Measurements from ENCODE around the gene STXBP1. TPM values are rescaled to one million over a fixed set of nuclear protein-coding genes. Genes with fewer than 3 reads are reported as not detected.

Gene STXBP1
- total and polyA plus RNA-seq, 2 of the 13 experiments (the other 11 are each of a cell fraction or from before 2014, with no cell fraction given) = 2.9 TPM

DNA sequence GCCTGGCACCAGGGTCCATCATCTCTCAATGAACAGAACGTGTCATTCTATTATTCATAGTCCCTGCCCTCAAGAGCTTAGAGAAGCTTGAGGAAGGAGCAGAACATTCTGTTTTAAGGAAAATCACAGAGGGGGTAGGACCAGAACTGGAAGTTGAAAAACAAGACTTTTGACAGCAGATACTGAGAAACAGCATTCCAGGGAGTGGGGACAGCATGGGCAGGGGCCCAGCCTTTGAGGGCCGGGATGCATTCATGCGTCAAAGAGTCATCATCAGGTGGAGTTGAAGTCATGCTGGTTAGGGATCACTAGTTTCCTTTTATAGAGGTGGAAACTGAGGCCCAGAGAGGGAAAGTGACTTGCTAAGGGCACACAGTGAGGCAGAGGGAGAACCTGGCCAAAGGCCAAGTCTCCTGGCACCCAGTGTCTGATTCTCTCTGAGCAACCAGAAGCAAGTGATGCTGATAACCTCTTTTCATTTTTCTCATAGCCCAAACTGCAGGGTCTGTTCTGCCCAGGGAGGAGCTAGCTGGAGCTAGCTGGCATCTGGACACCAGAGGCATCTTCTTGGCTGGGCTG, 41.5 kb upstream of the STXBP1 start:
- BruUV-seq (replicated peaks) = no TSS peak
- ChIA-PET POLR2A (interaction anchor here (0.9 to 1.6 kb wide), 3 partner anchors 8 to 25 kb away, joined by 3 to 9 read pairs (median 4); no protein-coding TSS in a partner anchor), CTCF (ENCODE audit: low intra/inter-chr PET ratio, low total read pairs) (no interaction called here)
- ATAC-seq (no peak), FAIRE-seq (no peak), DNase-seq (ENCODE audit: low spot score) (no peak)
- Histone ChIP-seq H3K4me3 (replicated peaks in 1 of 3; ENCODE audit: insufficient read depth in 1 of 3, low read depth in 2 of 3, low read length in 3 of 3) (no peak overlapping the region), H3K4me1 (ENCODE audit: insufficient read depth, low read length) (peaks cover 72% of the 10 kb centered on the region), H3K4me2 (ENCODE audit: low read depth, low read length) (no peak overlapping the region), H3K79me2 (ENCODE audit: insufficient read depth, low read length) (peaks cover 28% of the 10 kb centered on the region), H3K36me3 (replicated peaks in 1 of 2; ENCODE audit: control insufficient read depth in 1 of 2, insufficient read depth in 2 of 2, low read length in 2 of 2) (no peaks in the 10 kb centered on the region; a peak in 1 of 5 replicates), H4K20me1 (ENCODE audit: insufficient read depth, low read length) (peaks cover 3% of the 10 kb centered on the region; the same call in 1 of the 2 replicates), H3K27me3 (ENCODE audit: control insufficient read depth in 1 of 2, insufficient read depth in 2 of 2, low read length in 2 of 2) (no peaks in the 10 kb centered on the region; a peak in 2 of 5 replicates), H3K9me3 (ENCODE audit: low read length) (no peaks in the 10 kb centered on the region), H3K27ac (ENCODE audit: extremely low read length, insufficient read depth, low read length) (no peak overlapping the region), H3K9ac (ENCODE audit: insufficient read depth, low read depth, low read length) (no peak overlapping the region), H2AFZ (ENCODE audit: low read length) (no peak overlapping the region)
- WGBS (ENCODE audit: low lambda C conversion rate) = 23% methylated on average over 3 of the region's 3 CpGs
- intact Hi-C loops (cut with micrococcal nuclease; ENCODE audit: unreplicated experiment) = no loop called here
- in situ Hi-C loops (cut with HindIII; ENCODE audit: extremely low pct_ligation_motif_present, low pct_unique_long_range_greater_than_20kb) = no loop called here
- TF ChIP-seq, protein P1, sequence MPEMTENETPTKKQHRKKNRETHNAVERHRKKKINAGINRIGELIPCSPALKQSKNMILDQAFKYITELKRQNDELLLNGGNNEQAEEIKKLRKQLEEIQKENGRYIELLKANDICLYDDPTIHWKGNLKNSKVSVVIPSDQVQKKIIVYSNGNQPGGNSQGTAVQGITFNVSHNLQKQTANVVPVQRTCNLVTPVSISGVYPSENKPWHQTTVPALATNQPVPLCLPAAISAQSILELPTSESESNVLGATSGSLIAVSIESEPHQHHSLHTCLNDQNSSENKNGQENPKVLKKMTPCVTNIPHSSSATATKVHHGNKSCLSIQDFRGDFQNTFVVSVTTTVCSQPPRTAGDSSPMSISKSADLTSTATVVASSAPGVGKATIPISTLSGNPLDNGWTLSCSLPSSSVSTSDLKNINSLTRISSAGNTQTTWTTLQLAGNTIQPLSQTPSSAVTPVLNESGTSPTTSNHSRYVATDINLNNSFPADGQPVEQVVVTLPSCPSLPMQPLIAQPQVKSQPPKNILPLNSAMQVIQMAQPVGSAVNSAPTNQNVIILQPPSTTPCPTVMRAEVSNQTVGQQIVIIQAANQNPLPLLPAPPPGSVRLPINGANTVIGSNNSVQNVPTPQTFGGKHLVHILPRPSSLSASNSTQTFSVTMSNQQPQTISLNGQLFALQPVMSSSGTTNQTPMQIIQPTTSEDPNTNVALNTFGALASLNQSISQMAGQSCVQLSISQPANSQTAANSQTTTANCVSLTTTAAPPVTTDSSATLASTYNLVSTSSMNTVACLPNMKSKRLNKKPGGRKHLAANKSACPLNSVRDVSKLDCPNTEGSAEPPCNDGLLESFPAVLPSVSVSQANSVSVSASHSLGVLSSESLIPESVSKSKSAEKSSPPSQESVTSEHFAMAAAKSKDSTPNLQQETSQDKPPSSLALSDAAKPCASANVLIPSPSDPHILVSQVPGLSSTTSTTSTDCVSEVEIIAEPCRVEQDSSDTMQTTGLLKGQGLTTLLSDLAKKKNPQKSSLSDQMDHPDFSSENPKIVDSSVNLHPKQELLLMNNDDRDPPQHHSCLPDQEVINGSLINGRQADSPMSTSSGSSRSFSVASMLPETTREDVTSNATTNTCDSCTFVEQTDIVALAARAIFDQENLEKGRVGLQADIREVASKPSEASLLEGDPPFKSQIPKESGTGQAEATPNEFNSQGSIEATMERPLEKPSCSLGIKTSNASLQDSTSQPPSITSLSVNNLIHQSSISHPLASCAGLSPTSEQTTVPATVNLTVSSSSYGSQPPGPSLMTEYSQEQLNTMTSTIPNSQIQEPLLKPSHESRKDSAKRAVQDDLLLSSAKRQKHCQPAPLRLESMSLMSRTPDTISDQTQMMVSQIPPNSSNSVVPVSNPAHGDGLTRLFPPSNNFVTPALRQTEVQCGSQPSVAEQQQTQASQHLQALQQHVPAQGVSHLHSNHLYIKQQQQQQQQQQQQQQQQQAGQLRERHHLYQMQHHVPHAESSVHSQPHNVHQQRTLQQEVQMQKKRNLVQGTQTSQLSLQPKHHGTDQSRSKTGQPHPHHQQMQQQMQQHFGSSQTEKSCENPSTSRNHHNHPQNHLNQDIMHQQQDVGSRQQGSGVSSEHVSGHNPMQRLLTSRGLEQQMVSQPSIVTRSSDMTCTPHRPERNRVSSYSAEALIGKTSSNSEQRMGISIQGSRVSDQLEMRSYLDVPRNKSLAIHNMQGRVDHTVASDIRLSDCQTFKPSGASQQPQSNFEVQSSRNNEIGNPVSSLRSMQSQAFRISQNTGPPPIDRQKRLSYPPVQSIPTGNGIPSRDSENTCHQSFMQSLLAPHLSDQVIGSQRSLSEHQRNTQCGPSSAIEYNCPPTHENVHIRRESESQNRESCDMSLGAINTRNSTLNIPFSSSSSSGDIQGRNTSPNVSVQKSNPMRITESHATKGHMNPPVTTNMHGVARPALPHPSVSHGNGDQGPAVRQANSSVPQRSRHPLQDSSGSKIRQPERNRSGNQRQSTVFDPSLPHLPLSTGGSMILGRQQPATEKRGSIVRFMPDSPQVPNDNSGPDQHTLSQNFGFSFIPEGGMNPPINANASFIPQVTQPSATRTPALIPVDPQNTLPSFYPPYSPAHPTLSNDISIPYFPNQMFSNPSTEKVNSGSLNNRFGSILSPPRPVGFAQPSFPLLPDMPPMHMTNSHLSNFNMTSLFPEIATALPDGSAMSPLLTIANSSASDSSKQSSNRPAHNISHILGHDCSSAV (CRISPR knock-in tag; IDR thresholded peaks at IDR 0.05; ENCODE audit: borderline replicate concordance) = no peak
- TF ChIP-seq ZNF160 (CRISPR knock-in tag; IDR thresholded peaks at IDR 0.05) (no peak), ZNF782 (CRISPR knock-in tag; IDR thresholded peaks at IDR 0.05; ENCODE audit: borderline replicate concordance) (no peak), CCAR2 (optimal IDR thresholded peaks at IDR 0.05; ENCODE audit: low read depth, low read length) (no peak), ZNF251 (CRISPR knock-in tag; IDR thresholded peaks at IDR 0.05) (no peak), ZNF282 (IDR thresholded peaks at IDR 0.05; ENCODE audit: partially characterized antibody) (no peak), KDM5A (IDR thresholded peaks at IDR 0.05; ENCODE audit: borderline replicate concordance, low read length) (no peak), RAD21 (CRISPR knock-in tag; IDR thresholded peaks at IDR 0.05) (no peak), ZNF17 (CRISPR knock-in tag; IDR thresholded peaks at IDR 0.05) (no peak), SMARCE1 (IDR thresholded peaks at IDR 0.05; ENCODE audit: borderline replicate concordance) (no peak), ZBTB1 (CRISPR knock-in tag; IDR thresholded peaks at IDR 0.05; ENCODE audit: borderline replicate concordance) (no peak)
- TF ChIP-seq, protein P2, sequence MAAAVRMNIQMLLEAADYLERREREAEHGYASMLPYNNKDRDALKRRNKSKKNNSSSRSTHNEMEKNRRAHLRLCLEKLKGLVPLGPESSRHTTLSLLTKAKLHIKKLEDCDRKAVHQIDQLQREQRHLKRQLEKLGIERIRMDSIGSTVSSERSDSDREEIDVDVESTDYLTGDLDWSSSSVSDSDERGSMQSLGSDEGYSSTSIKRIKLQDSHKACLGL (CRISPR knock-in tag; IDR thresholded peaks at IDR 0.05) = no peak
- TF ChIP-seq, protein P3, sequence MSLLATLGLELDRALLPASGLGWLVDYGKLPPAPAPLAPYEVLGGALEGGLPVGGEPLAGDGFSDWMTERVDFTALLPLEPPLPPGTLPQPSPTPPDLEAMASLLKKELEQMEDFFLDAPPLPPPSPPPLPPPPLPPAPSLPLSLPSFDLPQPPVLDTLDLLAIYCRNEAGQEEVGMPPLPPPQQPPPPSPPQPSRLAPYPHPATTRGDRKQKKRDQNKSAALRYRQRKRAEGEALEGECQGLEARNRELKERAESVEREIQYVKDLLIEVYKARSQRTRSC (CRISPR knock-in tag; IDR thresholded peaks at IDR 0.05; ENCODE audit: low read depth) = no peak
- TF ChIP-seq, protein P4, sequence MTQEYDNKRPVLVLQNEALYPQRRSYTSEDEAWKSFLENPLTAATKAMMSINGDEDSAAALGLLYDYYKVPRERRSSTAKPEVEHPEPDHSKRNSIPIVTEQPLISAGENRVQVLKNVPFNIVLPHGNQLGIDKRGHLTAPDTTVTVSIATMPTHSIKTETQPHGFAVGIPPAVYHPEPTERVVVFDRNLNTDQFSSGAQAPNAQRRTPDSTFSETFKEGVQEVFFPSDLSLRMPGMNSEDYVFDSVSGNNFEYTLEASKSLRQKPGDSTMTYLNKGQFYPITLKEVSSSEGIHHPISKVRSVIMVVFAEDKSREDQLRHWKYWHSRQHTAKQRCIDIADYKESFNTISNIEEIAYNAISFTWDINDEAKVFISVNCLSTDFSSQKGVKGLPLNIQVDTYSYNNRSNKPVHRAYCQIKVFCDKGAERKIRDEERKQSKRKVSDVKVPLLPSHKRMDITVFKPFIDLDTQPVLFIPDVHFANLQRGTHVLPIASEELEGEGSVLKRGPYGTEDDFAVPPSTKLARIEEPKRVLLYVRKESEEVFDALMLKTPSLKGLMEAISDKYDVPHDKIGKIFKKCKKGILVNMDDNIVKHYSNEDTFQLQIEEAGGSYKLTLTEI (CRISPR knock-in tag; conservative IDR thresholded peaks at IDR 0.05) = no peak

Data from HepG2 (cell line).